H1 (cell line): ENCODE results near the gene RNPEPL1.
A peak's percentile ranks its signal among the peaks of the same experiment; 100 is the strongest.

Experiments
- EZH2 ChIP-seq: fragments of 200-600 bp; sonication (generic); IDR thresholded peaks from 2 replicates; pipeline ENCODE4 v1.7.1; 2012; ENCODE audit warnings: low read depth, mild to moderate bottlenecking, moderate library complexity, low read length, inconsistent platforms; ENCODE audit not compliant: severe bottlenecking
- KDM1A ChIP-seq: fragments of 200-600, 300-600 bp; sonication (generic); IDR thresholded peaks from 2 replicates; pipeline ENCODE4 v1.7.1; 2016; ENCODE audit warnings: mild to moderate bottlenecking, low read length, borderline replicate concordance
- RNF2 ChIP-seq: fragments of 200-900, 300-1000 bp; sonication (generic); IDR thresholded peaks from 2 replicates; pipeline ENCODE4 v1.7.1; 2016; ENCODE audit warnings: borderline replicate concordance, low read depth, mild to moderate bottlenecking, antibody characterized with exemption, low read length; ENCODE audit not compliant: poor library complexity, severe bottlenecking; ENCODE audit errors: missing control alignments
- SAP30 ChIP-seq: fragments of 300-600 bp; sonication (generic); IDR thresholded peaks from 2 replicates; pipeline ENCODE4 v1.7.1; 2012; ENCODE audit warnings: low read length, moderate library complexity, mild to moderate bottlenecking, inconsistent platforms; ENCODE audit not compliant: insufficient read depth, insufficient replicate concordance
- TF ChIP-seq, protein P1 (sequence below), 3 experiments: IDR thresholded peaks; 1 replicate in 2 of 3; 2 replicates in 1 of 3; pipeline versions ENCODE4 v1.5.1 to v1.6.1; 2011; ENCODE audit warnings: low read length in 3 of 3, mild to moderate bottlenecking in 3 of 3, inconsistent platforms in 2 of 3, low read depth in 1 of 3, moderate library complexity in 1 of 3; ENCODE audit not compliant: insufficient read depth in 1 of 3; ENCODE audit errors: control extremely low read depth in 1 of 3

DNA sequence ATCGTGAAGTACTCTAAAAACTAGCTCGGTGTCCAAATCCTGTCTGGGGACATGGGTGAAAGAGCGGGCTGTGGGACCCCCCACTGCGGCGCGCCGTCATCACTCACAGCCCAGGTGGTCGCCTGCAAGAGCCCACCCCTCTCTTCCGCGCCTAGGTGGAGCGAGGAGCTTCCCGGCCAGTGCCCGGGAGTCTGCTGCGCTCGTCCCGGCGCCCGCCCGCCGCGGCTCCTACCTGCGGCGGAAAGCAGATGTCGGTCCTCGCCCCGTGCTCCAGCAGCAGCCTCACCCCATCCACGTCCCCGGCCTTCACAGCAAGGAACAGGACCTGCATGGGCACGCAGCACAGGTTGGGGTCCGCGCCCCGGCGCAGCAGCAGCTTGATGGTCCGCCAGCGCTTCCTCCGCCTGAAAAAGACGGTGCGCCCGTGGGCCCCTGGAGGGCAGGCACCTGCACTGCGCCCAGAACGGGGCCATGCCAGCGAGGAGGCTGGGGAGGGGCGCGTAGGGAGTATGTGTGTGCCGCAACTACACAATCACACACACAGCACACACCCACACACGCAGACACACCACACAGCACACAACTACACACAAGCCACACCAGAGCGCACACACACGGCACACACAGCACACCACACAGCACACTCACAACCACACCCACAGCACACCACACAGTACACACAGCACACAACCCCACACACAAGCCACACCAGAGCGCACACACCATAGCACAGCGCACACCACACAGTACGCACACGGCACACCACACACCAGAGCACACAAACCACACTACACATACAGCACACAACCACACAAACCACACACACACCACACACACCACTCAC lies 47.9 kb upstream of the RNPEPL1 start:
- TF ChIP-seq, protein P1, sequence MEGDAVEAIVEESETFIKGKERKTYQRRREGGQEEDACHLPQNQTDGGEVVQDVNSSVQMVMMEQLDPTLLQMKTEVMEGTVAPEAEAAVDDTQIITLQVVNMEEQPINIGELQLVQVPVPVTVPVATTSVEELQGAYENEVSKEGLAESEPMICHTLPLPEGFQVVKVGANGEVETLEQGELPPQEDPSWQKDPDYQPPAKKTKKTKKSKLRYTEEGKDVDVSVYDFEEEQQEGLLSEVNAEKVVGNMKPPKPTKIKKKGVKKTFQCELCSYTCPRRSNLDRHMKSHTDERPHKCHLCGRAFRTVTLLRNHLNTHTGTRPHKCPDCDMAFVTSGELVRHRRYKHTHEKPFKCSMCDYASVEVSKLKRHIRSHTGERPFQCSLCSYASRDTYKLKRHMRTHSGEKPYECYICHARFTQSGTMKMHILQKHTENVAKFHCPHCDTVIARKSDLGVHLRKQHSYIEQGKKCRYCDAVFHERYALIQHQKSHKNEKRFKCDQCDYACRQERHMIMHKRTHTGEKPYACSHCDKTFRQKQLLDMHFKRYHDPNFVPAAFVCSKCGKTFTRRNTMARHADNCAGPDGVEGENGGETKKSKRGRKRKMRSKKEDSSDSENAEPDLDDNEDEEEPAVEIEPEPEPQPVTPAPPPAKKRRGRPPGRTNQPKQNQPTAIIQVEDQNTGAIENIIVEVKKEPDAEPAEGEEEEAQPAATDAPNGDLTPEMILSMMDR (IDR thresholded peaks at IDR 0.05; ENCODE audit: control extremely low read depth in 1 of 3, insufficient read depth in 1 of 3, low read depth in 1 of 3, low read length in 3 of 3), result peak; percentile 31 to 38 (median 32); a peak in 3 of 4 replicates
- no peak for TF ChIP-seq EZH2
- TF ChIP-seq KDM1A, result no peak
- TF ChIP-seq SAP30, result no peak
- TF ChIP-seq RNF2, result no peak
